GM11168 (cell line): ENCODE results near the gene ABTB1.

Experiments
- in situ Hi-C: fragments of 300-500 bp; cut with MboI; formaldehyde crosslinking; loops from one replicate; pipeline ENCODE4 v1.12.0; 2022; ENCODE audit warnings: low sequenced_read_pairs; ENCODE audit not compliant: unreplicated experiment

ABTB1 gene

GRCh38 chr3:127672429-127673190 is at the start of gene ABTB1:
Gene ABTB1, plus strand, starts transcription at chr3:127672952. Its CDS starts 74 bp downstream, at chr3:127673026.
- in situ Hi-C loops: no loop called here

DNA sequence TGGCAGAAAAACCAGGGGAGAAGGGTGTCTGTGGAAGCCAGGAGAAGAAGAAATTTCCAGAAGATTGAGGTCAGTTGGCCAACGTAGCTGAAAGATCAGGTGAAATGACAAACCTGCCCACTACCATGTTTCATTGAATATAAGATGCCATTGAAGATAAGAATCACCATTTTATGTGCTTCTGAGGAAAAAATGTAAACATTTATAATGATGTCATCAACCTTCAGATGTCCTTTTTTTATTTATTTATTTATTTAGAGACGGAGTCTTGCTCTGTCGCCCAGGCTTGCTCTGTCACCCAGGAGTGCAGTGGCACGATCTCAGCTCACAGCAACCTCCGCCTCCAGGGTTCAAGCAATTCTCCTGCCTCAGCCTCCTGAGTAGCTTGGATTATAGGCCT is 48.7 kb upstream of the ABTB1 start:
- in situ Hi-C loops: no loop called here

GRCh38 chr3:127625821-127626220 is 46.9 kb upstream of the ABTB1 start:
- in situ Hi-C loops: no loop called here

DNA sequence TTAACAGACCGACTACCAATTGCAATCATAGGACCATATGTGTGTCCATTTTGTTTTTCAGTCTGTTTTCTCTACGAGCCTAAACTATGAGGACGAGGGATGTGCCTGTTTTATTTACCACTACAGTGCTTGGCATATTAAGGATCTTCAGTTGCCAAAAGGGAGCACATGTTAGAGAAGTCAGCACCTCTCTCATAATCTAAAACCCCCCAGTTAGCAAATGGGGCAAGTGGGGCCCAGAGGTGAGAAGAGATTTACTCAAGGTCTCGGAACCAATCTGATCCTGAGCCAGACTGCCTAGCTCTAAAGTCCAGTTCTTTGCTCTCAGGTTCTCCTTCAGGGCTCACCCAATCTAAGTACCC is 44.3 kb upstream of the ABTB1 start:
- in situ Hi-C loops: no loop called here

DNA sequence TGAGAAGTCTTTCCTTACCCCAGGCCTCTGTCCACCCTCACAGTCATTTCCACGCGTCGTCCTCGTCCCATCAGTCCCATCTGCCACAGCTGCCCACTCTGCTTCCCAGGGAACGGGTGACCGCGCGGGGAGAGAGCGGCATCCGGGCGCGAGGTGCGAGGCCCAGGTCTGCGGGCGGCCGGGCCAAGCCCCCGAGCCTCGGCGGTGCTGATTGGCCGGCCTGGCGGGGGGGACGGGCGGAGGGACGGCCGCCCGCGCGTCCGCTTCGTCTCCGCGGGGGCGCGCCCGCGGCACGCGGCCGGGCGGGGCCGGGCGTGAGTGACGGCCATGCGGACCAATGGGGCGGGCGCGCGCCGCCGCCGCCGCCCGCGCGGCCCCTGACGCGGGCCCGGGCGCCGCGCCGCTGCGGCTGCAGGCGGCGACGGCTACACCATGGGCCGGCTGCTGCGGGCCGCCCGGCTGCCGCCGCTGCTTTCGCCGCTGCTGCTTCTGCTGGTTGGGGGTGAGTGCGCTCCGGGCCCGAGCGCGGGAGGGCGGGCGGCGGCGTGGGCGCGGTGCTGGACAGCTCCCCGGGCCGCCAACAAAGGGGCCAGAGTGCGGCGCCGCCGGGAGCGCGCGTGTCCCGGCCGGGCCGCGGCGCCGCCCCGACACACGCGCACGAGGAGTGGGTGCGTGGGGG is 43.8 kb upstream of the ABTB1 start, which contains the start of gene PODXL2:
PODXL2 (plus strand) TSS at position 398 of the 679 bp plus-strand sequence; CDS start at position 433, 35 bp downstream.
- in situ Hi-C loops: no loop called here

- in situ Hi-C loops: no loop called here
Observed at GRCh38 chr3:127629467-127630403, 43.0 kb upstream of the ABTB1 start.

DNA sequence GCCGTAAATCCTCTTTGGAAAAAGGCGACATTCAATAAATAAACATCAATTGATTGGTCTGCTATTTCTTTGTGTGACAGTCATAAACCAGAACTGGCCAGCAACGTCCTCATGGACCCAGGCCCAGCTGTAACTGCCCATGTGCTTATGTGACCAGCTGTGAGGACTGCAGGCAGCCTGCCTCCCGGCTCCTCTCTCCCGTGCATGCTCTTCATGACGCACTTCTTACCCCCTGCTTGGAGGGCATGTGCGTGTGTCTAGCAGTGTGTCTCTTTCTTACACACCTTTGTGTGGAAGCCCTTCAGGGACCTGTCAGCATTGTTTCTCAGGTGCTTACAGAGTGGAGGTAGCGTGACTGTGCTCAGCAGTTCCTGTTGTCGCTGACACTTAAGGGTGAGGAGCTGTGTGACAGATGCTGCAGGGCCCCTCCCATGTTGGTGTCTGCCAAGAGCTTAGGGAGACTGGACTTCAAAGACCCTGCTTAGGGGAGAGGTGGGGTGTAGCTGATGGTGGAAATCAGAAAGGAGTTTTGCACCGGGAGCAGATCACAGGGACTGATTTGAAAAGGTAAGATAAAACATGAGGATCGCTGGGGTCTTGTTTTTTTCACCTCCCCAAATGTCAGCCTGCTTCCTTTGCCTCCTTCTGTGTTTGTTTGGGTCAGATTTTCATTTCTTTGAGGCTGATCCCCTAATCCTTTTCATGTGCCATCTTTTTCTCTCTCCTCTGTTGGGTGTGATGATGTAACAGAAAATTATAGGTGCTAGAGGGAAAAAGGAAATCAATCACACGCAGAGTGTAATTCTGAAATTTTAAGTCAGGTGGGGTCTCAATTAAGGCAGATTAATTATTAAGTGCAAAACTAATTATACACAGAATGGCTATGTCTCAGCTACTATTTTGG is 41.7 kb upstream of the ABTB1 start:
- in situ Hi-C loops: no loop called here

- in situ Hi-C loops: no loop called here
Observed at GRCh38 chr3:127632035-127632820, 40.5 kb upstream of the ABTB1 start.

GRCh38 chr3:127634653-127635052 is 38.1 kb upstream of the ABTB1 start:
- in situ Hi-C loops: no loop called here

DNA sequence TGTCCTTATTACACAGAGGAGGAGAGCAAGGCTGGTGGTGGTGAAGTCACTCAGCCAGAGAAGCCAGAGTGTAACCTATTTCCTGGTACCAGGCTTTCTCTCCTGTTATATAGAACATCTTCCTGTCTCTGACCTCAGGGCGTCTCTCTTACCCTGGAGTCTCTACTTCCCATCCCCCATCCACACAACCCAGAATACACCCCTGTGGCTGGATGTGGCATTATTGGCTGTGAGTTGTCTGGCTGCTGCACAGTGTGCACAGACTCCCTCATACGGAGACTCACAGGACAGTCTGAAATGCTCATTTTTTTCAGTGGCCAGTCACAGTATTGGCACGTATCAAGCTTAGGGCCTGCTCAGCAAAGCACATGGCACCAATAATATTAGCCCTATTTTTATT is 35.2 kb upstream of the ABTB1 start:
- in situ Hi-C loops: no loop called here

- in situ Hi-C loops: no loop called here
Observed at GRCh38 chr3:127637971-127638370, 34.8 kb upstream of the ABTB1 start.

DNA sequence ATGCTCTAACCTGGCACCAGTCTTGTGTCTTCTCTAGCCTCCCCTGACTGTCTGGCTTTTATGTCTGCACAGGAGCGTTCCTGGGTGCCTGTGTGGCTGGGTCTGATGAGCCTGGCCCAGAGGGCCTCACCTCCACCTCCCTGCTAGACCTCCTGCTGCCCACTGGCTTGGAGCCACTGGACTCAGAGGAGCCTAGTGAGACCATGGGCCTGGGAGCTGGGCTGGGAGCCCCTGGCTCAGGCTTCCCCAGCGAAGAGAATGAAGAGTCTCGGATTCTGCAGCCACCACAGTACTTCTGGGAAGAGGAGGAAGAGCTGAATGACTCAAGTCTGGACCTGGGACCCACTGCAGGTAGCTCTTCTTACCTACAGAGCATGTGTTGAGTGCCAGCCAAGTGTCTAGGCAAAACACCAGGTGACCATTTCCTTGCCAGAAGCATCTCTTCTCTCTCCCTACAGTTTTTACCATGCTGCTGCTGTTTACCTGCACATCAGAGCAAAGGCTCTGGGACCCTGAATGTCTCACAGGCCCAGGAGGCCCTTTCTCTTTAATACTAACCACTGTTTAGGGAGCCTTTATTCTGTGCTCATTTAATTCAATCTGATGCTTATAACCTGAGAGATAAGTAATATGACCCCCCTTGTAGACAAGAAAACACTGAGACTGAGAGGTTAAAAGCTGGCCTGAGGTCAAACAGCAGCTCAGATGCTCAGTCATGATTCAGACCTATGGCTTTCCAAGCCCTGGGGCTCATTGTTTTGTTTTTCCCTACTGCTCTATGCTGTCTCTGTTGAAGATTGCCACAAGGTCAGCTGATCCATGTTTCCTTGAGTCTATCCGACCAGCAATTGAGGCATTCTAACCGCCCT is 33.3 kb upstream of the ABTB1 start:
- in situ Hi-C loops: no loop called here

DNA sequence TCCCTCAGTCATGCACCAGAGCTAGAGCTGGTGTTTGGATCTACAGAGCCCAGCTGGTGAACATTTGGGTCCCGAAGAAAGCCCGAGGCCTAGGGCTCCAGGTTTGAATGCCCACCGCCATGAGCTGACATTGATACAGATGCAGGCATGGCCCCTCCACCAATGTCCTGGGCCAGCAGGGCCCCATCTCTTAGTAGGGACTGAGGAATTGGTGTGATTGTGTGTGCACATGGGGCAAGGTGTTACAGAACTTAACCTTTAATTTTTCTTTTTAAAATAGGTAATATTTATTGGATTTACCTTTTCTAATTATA is 32.8 kb upstream of the ABTB1 start:
- in situ Hi-C loops: no loop called here

GRCh38 chr3:127644641-127645370 is 27.9 kb upstream of the ABTB1 start:
- in situ Hi-C loops: no loop called here

- in situ Hi-C loops: no loop called here
Observed at GRCh38 chr3:127645371-127646015, 27.3 kb upstream of the ABTB1 start.

GRCh38 chr3:127646501-127647046 is 26.2 kb upstream of the ABTB1 start:
- in situ Hi-C loops: no loop called here
